ENCODE measurements around the gene DNAJB7.
"Not testable (repeated sequence)": the region's sequence is repeated elsewhere in the genome, so short reads cannot be mapped to it uniquely, and the experiment has no call there.

Gene DNAJB7

GRCh38 chr22:40844951-40845350 is 17.0 kb downstream of the DNAJB7 start:
- DNase-seq (ENCODE audit: low read depth): no peak

- DNase-seq (ENCODE audit: low read depth): no peak
Observed at GRCh38 chr22:40838486-40838885, 23.4 kb downstream of the DNAJB7 start.

GRCh38 chr22:40834619-40835018 is 27.3 kb downstream of the DNAJB7 start:
- no peak for DNase-seq (ENCODE audit: low read depth)

GRCh38 chr22:40829131-40829530 is 32.8 kb downstream of the DNAJB7 start:
- no peak for DNase-seq (ENCODE audit: low read depth)

- DNase-seq (ENCODE audit: low read depth): no peak
Observed at GRCh38 chr22:40826984-40827741, 34.8 kb downstream of the DNAJB7 start.

- DNase-seq (ENCODE audit: low read depth): not testable (repeated sequence)
Observed at GRCh38 chr22:40826292-40826691, 35.6 kb downstream of the DNAJB7 start.

- DNase-seq (ENCODE audit: low read depth): no peak
Observed at GRCh38 chr22:40823426-40823825, 38.5 kb downstream of the DNAJB7 start.

GRCh38 chr22:40819599-40820140 is 42.2 kb downstream of the DNAJB7 start:
- no peak for DNase-seq (ENCODE audit: low read depth)

GRCh38 chr22:40818747-40819598 is 42.9 kb downstream of the DNAJB7 start, which contains the start of gene SLC25A17:
Gene SLC25A17 (minus strand): TSS chr22:40819346. CDS start chr22:40819248, 98 bp downstream.
- DNase-seq (ENCODE audit: low read depth): peak; percentile 81

- DNase-seq (ENCODE audit: low read depth): no peak
Observed at GRCh38 chr22:40818192-40818746, 43.6 kb downstream of the DNAJB7 start.

GRCh38 chr22:40817737-40818136 is 44.2 kb downstream of the DNAJB7 start:
- no peak for DNase-seq (ENCODE audit: low read depth)

- DNase-seq (ENCODE audit: low read depth): no peak
Observed at GRCh38 chr22:40813912-40814315, 48.0 kb downstream of the DNAJB7 start.

All from activated gamma-delta T cell treated with anti-CD3 and anti-CD28 coated beads, Interleukin-2, amount 50 U/mL, for 16 hours (primary cell).